Measurements from ENCODE around the gene TARS2.

The TARS2 gene

DNA sequence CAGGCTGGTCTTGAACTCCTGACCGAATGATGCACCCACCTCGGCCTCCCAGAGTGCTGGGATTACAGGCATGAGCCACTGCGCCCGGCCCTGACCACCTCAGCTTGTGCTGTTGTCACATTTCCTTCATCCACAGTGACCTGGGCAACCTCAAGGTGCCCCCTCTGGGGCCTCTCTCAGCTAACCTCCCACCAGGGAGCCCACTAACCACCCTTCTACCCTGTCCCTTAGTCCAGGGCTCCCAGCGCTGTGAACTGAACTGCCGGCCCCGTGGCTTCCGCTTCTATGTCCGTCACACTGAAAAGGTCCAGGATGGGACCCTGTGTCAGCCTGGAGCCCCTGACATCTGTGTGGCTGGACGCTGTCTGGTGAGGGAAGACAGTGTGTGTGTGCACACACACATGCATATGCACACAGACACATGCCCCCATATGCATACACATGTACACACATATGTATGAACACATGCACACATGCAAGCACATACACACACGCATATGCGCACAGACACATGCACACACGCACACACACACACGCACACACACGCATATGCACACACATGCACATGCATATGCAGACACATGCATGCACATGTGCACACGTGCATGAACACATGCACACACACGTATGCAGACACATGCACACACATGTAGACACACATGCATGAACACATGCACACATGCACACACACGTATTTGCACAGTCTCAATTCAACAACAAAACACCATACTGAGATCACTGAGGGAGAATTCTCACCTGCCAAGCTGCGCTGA is 68.2 kb downstream of the TARS2 start:
- H3K9me2 ChIP-seq (replicated peaks; ENCODE audit: insufficient read depth, low read length) = no peaks in the 10 kb centered on the region
- H3K36me3 ChIP-seq (ENCODE audit: low read length) = no peaks in the 10 kb centered on the region
- no peak overlapping the region for H2AFZ ChIP-seq (ENCODE audit: low read depth, low read length, severe bottlenecking)
- H3F3A ChIP-seq (ENCODE audit: insufficient read depth) = peaks cover 3% of the 10 kb centered on the region
- H4K20me1 ChIP-seq (ENCODE audit: low read depth, low read length) = no peaks in the 10 kb centered on the region
- H3K79me2 ChIP-seq (ENCODE audit: insufficient read depth, low read length) = no peaks in the 10 kb centered on the region
- TF ChIP-seq EZH2phosphoT487 (conservative IDR thresholded peaks at IDR 0.05; ENCODE audit: low read length) = no peak
- TF ChIP-seq, protein P1, sequence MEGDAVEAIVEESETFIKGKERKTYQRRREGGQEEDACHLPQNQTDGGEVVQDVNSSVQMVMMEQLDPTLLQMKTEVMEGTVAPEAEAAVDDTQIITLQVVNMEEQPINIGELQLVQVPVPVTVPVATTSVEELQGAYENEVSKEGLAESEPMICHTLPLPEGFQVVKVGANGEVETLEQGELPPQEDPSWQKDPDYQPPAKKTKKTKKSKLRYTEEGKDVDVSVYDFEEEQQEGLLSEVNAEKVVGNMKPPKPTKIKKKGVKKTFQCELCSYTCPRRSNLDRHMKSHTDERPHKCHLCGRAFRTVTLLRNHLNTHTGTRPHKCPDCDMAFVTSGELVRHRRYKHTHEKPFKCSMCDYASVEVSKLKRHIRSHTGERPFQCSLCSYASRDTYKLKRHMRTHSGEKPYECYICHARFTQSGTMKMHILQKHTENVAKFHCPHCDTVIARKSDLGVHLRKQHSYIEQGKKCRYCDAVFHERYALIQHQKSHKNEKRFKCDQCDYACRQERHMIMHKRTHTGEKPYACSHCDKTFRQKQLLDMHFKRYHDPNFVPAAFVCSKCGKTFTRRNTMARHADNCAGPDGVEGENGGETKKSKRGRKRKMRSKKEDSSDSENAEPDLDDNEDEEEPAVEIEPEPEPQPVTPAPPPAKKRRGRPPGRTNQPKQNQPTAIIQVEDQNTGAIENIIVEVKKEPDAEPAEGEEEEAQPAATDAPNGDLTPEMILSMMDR (IDR thresholded peaks at IDR 0.05; ENCODE audit: insufficient read depth, low read length, poor library complexity, severe bottlenecking) = no peak
- H3K9me3 ChIP-seq (ENCODE audit: insufficient read depth, low read length) = no peaks in the 10 kb centered on the region
- H3K9ac ChIP-seq (ENCODE audit: low read length) = no peak overlapping the region
- no peaks in the 10 kb centered on the region for H3K27me3 ChIP-seq (ENCODE audit: low read length)
- H3K4me3 ChIP-seq (ENCODE audit: insufficient read depth, low read length, poor library complexity, severe bottlenecking) = no peak overlapping the region
- no peak overlapping the region for H3K4me2 ChIP-seq (ENCODE audit: low read depth, low read length, poor library complexity, severe bottlenecking)
- H3K27ac ChIP-seq (ENCODE audit: low read depth, low read length) = no peak overlapping the region

GRCh38 chr1:150555971-150556865 is 69.0 kb downstream of the TARS2 start:
- no peak overlapping the region for H3K27ac ChIP-seq (ENCODE audit: low read depth, low read length)
- H3F3A ChIP-seq (ENCODE audit: insufficient read depth) = peaks cover 11% of the 10 kb centered on the region
- H3K9me2 ChIP-seq (replicated peaks; ENCODE audit: insufficient read depth, low read length) = no peaks in the 10 kb centered on the region
- no peaks in the 10 kb centered on the region for H3K27me3 ChIP-seq (ENCODE audit: low read length)
- H3K79me2 ChIP-seq (ENCODE audit: insufficient read depth, low read length) = no peaks in the 10 kb centered on the region
- TF ChIP-seq, protein P1 (IDR thresholded peaks at IDR 0.05; ENCODE audit: insufficient read depth, low read length, poor library complexity, severe bottlenecking) = no peak
- TF ChIP-seq EZH2phosphoT487 (conservative IDR thresholded peaks at IDR 0.05; ENCODE audit: low read length) = no peak
- no peak overlapping the region for H3K4me3 ChIP-seq (ENCODE audit: insufficient read depth, low read length, poor library complexity, severe bottlenecking)
- H4K20me1 ChIP-seq (ENCODE audit: low read depth, low read length) = no peaks in the 10 kb centered on the region
- no peak overlapping the region for H3K4me2 ChIP-seq (ENCODE audit: low read depth, low read length, poor library complexity, severe bottlenecking)
- H3K36me3 ChIP-seq (ENCODE audit: low read length) = no peaks in the 10 kb centered on the region
- H3K9ac ChIP-seq (ENCODE audit: low read length) = no peak overlapping the region
- H3K9me3 ChIP-seq (ENCODE audit: insufficient read depth, low read length) = no peaks in the 10 kb centered on the region
- no peak overlapping the region for H2AFZ ChIP-seq (ENCODE audit: low read depth, low read length, severe bottlenecking)

DNA sequence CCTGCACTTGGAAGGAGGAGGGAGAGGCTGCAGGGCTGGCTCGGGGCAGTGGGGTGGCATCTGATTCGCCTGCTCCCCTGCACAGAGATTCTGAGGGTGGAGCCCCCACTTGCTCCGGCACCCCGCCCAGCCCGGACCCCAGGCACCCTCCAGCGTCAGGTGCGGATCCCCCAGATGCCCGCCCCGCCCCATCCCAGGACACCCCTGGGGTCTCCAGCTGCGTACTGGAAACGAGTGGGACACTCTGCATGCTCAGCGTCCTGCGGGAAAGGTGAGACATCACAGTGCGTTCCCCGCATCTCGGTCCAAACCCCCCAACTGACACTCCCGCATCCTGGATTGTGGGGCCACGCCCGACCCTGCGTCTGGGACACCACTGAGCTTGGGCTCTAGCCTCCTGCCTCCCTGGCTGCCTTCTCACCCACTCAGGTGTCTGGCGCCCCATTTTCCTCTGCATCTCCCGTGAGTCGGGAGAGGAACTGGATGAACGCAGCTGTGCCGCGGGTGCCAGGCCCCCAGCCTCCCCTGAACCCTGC is 69.9 kb downstream of the TARS2 start:
- H4K20me1 ChIP-seq (ENCODE audit: low read depth, low read length) = no peaks in the 10 kb centered on the region

More for the DNA sequence above, 69.9 kb downstream of the TARS2 start:
- no peaks in the 10 kb centered on the region for H3K79me2 ChIP-seq (ENCODE audit: insufficient read depth, low read length)
- no peak overlapping the region for H3K9ac ChIP-seq (ENCODE audit: low read length)
- TF ChIP-seq, protein P1 (IDR thresholded peaks at IDR 0.05; ENCODE audit: insufficient read depth, low read length, poor library complexity, severe bottlenecking) = no peak
- no peak for TF ChIP-seq EZH2phosphoT487 (conservative IDR thresholded peaks at IDR 0.05; ENCODE audit: low read length)
- no peaks in the 10 kb centered on the region for H3K36me3 ChIP-seq (ENCODE audit: low read length)
- no peak overlapping the region for H2AFZ ChIP-seq (ENCODE audit: low read depth, low read length, severe bottlenecking)
- H3F3A ChIP-seq (ENCODE audit: insufficient read depth) = peaks cover 19% of the 10 kb centered on the region
- H3K27ac ChIP-seq (ENCODE audit: low read depth, low read length) = no peak overlapping the region
- H3K4me3 ChIP-seq (ENCODE audit: insufficient read depth, low read length, poor library complexity, severe bottlenecking) = no peak overlapping the region
- H3K4me2 ChIP-seq (ENCODE audit: low read depth, low read length, poor library complexity, severe bottlenecking) = no peak overlapping the region
- no peaks in the 10 kb centered on the region for H3K27me3 ChIP-seq (ENCODE audit: low read length)
- no peaks in the 10 kb centered on the region for H3K9me3 ChIP-seq (ENCODE audit: insufficient read depth, low read length)
- no peaks in the 10 kb centered on the region for H3K9me2 ChIP-seq (replicated peaks; ENCODE audit: insufficient read depth, low read length)

Measured in SU-DHL-6 (cell line).